HG03175 (cell line): Measurements from ENCODE around the gene PNPLA5.
"Not testable (repeated sequence)": the region's sequence is repeated elsewhere in the genome, so short reads cannot be mapped to it uniquely, and the experiment has no call there.

Experiments used
- ATAC-seq: cut with Tn5 transposase; IDR thresholded peaks from one replicate; pipeline ENCODE4 v1.9.1; 2021; ENCODE audit warnings: mild to moderate bottlenecking, moderate library complexity; ENCODE audit not compliant: unreplicated experiment

The PNPLA5 gene, protein sequence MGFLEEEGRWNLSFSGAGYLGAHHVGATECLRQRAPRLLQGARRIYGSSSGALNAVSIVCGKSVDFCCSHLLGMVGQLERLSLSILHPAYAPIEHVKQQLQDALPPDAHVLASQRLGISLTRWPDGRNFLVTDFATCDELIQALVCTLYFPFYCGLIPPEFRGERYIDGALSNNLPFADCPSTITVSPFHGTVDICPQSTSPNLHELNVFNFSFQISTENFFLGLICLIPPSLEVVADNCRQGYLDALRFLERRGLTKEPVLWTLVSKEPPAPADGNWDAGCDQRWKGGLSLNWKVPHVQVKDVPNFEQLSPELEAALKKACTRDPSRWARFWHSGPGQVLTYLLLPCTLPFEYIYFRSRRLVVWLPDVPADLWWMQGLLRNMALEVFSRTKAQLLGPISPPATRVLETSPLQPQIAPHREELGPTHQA

DNA sequence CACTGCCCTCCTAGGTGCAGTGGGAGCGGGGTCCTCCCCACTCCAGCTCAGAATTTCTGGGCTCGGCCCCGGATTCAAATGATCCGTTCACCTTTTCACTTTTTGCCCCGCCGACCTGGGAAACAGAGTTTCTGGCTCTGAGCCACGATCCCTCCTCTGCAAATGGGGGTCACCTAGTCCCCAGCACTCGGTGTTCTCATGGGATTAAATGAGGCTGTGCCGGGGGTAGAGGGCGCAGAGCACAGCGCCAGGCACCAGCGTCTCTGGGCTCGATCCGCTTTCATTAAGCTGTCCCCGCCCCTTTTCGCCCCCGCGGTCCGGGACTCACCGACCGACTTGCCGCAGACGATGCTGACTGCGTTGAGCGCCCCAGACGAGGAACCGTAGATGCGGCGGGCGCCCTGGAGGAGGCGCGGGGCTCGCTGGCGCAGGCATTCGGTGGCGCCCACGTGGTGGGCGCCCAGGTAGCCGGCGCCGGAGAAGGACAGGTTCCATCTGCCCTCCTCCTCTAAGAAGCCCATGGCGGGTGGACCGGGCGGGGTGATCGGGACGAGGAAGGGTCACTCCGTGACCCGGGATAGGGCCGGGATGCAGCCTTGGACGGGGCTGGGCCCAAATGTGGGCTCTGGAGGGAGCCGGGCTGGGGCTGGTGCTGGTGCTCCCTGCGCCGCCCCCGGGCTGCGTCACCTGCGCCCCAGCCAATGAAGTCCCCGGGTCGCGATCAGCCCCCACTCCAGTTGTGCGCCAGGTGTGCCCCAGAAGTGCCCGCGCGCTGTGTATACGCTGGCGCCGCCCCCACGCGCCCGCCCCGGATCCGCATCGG lies at the start of gene PNPLA5:
Gene PNPLA5, minus strand, starts transcription at position 654 of the 823 bp plus-strand sequence. Its CDS starts 133 bp downstream, at position 521.
- no peak for ATAC-seq

DNA sequence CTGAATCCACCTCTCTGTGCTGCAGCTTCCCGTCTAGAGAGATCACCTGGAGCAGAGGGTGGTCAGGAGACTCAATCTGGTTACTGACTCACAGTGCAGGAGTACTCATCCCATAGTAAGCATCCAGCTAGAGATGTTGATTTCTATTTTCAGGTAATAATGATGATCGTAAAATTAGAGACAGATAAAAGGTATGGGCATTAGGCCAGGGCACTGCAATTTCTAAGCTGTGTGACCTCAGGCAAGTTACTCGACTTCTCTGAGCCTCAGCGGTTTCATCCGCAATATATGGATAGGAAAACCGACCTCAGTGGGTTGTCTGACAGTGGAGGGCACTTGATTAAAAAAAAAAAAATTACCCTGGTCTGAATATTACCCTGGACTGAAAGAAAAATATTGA lies 49.6 kb upstream of the PNPLA5 start:
- ATAC-seq, result no peak

DNA sequence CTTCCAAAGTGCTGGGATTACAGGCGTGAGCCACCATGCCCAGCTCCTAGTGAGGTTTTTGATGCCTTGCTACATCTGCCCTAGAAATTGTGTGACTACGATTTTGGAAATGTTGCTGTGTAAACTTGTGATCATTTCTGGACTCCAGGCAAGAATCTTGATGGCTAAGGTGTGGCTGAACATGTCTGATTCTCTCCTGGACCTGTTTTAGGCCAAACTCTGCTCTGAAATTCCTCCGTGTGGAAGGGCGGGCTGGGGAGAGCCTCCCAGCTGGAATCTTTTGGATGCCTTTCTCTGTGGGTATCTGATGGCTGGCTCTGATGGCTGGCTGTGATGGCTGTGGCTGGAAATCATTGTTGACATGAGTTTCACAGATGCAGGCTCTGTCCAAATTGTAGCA lies 40.0 kb upstream of the PNPLA5 start:
- ATAC-seq, result no peak

DNA sequence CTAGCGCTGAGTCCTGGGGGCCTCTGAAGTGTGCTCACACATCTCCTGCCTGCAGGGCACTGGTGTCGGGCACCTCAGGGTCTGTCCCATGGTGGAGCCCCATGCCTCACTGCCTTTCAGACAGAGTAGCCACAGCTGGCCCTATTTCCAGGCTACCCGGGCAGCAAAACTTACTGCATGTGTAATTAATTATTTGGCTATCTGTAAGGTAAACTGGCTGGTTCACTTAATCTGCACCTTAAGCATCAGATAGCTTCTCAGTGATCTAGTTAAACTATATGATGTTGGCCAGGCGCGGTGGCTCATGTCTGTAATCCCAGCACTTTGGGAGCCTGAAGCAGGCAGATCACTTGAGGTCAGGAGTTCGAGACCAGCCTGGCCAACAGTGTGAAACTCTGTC lies 37.1 kb upstream of the PNPLA5 start:
- ATAC-seq, result no peak

DNA sequence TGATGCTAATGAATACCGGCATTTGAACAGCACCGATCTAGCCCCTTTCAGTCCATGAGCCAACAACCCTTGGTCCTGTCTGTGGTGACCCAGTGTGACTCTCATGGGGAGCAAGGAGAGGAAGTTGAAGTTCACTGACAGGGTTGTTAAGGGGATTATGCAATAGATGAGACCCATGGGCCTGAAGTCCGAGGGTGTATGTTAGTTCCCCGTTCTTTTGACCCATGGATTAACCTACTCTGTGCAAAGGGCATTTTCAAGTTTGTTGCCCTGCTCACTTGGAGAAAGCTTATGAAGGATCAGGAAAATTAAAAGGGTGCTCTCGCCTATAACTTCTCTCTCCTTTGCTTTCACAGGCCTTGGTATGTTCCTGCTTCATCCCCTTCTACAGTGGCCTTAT lies 36.7 kb upstream of the PNPLA5 start:
- ATAC-seq, result no peak

DNA sequence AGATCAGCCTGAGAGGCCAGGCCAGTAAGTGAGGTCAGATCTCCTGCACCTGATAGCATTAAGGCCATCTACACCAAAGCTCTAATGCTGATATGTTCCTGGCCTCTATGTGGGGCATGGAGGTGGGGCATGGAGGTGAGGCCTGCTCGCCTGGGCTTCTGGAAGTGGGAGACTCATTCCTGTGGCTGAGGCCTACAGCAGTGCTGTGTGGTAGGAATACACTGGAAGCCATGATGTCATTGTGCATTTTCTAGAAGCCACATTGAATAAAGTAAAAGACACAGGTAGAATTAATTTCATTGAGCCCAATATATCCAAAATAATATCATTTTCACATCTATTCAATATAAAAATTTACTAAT lies 34.5 kb upstream of the PNPLA5 start:
- no peak for ATAC-seq

DNA sequence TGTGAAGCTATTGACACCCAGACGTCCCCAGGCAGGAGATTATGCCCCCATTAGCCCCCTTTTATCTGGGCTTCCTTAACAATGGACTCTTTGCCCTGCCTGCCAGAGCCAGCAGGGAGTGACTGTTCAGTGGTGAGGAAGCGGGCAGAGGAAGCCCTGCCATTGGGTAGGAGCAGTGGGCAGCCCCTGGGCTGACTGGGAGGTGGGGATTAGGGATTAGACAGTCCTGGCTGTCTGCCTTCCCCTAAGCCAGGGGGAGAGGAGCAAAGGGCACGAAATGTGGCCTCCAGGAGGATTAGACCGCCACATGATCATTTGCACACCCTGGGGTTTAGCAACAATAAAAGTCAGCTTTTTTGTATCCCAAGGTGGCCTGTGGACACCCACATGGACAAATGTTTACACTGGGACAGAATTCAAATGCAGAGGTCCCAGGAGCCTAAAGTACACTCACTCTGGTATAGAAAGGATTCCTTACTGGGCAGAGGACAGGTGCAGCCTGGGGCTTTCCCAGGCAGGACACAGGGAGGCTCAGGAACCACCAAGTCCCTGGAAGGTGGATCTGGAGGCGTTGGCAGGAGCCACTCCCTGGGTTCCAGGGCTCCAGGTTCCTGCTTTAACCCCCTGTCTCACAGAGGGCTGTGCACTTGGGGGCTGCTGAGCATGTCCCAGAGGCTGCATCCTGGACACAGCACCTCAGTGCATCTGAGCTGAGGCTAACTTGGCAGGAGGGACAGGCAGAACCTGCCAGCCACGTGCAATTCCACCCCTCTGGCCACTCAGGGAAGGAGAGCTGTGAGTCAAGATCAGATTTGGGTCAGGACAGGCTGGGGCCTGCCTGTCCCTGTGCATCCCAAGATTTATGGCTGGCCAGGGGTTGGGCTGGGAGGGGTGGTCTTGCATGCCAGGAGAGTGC lies 33.9 kb upstream of the PNPLA5 start:
- ATAC-seq, result no peak

DNA sequence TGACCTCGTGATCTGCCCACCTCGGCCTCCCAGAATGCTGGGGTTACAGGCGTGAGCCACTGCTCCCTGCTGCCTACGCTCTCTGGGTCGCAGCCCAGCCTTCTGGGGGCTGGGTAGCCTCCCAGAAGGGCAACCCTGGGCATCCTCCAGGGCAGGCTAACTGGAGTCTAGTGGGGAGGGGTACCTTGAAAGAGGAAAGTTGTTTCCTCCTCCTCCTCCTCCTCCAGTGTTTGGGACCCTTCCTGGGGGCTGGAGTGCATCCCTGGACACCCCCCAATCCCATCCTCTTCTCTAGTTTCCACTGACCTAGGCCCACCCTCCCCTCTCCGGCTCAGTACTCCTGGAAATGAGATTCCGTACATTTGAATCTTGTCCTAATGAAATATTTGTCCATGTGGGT lies 33.1 kb upstream of the PNPLA5 start:
- no peak for ATAC-seq

DNA sequence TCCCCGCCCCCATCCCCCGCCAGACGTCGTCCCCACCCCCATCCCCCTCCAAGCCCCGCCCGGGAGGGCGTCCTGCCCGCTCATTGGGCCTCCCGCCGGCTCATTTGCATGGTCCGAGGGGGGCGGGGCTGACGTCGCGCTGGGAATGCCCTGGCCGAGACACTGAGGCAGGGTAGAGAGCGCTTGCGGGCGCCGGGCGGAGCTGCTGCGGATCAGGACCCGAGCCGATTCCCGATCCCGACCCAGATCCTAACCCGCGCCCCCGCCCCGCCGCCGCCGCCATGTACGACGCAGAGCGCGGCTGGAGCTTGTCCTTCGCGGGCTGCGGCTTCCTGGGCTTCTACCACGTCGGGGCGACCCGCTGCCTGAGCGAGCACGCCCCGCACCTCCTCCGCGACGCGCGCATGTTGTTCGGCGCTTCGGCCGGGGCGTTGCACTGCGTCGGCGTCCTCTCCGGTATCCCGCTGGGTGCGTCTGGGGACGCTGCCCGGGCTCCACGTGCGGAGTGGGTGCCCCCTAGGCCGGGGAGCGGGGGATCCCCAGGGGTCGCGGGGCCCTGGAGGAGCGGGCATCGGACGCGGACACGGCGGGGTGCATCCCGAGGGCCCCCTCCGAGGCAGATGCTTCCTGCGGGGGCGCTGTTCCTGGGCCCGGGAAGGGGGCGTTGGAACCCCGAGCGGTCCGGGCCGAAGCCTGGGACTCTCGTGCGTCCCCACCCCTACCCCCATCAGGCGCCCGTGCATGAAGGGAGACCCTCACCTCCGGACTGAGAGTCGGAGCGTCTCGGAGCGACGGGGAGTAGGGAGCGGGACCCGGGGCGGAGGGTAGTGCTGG lies 32.0 kb upstream of the PNPLA5 start, which contains the start of gene PNPLA3:
Gene PNPLA3, plus strand, starts transcription at position 175 of the 834 bp plus-strand sequence. Its CDS starts 107 bp downstream, at position 282.
- ATAC-seq, result no peak

DNA sequence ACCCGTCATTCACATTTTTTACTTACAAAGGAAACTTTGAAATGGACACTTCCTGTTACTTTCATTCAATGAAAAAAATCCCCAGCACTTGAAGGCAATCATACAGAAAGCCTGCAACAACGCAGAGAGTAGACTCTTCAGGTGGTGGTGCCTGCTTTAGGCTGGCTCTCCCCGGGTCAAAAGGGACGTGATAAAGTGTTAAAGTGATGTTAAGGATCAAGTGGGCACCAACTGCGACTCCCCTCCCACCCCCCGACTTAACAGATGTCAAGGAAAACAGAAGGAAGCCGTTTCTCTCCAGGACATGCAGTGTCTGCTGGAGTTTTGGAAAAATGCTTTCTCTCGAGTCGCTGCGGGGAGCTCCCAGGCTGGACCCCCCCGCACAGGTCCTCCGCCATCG lies 31.4 kb upstream of the PNPLA5 start:
- no peak for ATAC-seq

DNA sequence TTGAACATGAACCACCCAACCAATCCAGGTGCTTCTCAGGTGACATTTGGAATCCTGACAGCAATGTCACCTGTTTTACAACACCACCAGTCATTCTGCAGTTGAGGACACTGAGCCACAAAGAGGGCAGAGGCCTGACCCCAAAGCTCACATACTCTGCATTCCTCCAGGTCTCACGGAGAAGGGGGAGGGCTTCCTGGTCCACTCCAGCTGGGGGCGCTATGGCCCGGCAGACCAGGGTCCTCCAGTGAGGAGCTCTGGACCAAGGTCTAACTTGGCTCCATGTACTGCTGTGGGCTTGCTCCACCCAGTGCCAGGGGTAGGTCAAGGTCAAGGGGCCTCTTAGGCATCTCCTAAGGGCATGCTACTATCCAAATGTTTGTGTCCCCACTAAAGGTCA lies 30.3 kb upstream of the PNPLA5 start:
- no peak for ATAC-seq

DNA sequence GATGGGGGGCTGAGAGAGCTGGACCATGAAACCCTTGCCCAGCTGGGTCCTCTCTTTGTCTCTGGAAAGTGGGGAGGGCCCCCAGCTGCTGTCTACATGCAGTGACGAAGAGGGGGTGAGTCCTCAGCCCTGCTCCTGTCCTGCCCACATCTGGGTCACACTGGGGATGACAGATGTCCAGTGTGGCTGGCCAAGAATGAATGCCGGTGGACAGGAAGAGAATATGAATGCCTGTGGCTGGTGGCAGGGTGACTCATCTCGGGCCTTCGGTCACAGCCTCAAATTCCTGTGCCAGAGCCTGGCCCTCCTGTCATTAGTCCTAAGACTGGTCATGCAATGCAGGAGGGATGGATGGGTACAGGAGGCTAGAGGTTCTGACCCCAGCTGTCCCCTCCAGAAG lies 29.6 kb upstream of the PNPLA5 start:
- ATAC-seq, result no peak

DNA sequence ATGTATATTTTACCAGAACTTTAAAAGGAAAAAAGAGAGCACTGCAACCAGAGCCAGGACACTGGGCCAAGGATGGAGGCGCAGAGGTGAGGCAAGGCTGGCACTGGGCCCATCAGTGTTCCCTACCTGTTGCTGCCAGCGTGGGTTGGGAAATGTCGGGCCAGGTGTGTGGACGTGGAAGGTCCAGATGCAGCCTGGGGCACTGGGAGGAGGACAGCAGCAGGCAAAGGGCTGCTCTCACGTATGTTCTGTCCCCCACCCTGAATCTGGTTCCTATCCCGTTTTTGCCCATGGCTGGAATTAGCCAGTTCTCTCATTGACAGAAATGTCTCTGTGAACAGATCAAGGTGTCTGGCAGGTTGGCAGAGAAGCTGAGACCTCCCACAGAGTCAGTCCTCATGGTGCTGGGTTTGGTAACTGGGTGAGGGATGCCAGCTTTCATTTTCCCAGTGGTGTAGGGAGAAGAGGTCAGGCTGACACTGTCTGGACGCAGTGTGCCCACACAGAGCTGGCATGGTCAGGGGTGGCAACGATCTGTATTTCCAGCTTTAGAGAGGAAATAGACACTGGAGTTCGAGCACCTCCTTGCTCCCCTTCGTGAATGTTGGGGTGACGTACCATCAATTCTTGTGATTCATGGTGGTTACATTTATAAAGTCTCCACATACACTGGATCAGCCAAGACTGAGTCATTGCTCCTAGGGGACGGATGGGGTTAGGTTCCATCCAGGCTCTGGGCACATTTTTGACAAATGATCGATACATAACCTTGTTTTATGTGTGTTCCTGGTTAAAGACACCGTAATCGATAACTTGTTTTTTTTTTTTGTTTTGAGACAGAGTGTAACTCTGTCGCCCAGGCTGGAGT lies 27.5 kb upstream of the PNPLA5 start:
- ATAC-seq, result no peak

DNA sequence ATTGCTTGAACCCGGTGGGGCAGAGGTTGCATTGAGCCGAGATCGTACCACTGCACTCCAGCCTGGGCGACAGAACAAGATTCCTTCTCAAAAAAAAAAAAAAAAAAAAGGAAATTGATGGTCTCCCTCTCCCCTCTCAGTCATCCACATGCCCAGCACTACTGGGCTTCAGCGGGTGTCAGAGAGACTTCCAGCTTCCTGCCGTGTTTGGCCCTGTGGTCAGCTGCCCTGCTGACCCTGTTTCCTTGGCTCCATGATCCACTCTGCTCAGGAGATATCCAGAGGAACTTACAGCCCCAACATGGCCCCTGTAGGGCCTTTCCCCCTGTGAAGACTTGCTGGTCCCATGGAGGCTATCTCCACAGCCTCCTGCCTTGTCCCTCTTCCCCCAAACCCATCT lies 25.7 kb upstream of the PNPLA5 start:
- no peak for ATAC-seq

DNA sequence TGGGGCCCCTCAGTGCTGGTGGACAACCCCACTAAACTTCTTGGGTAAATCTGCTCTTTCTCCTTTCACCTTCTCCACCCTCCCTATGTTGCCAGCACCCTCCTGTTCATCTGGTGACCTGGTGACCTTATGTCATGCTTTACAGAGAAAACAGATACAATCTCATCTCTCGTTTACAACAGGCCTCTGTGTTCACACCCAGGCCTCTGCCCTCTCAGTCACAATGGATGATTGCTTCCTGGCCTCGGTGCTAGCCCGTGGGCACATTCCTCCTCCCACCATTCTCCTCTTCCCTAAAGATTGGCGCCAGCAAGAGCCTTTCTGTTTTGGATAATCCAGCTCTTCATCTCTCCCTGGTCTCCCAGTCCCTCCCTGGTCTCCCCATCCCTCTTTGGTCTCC lies 19.5 kb upstream of the PNPLA5 start:
- ATAC-seq, result no peak

DNA sequence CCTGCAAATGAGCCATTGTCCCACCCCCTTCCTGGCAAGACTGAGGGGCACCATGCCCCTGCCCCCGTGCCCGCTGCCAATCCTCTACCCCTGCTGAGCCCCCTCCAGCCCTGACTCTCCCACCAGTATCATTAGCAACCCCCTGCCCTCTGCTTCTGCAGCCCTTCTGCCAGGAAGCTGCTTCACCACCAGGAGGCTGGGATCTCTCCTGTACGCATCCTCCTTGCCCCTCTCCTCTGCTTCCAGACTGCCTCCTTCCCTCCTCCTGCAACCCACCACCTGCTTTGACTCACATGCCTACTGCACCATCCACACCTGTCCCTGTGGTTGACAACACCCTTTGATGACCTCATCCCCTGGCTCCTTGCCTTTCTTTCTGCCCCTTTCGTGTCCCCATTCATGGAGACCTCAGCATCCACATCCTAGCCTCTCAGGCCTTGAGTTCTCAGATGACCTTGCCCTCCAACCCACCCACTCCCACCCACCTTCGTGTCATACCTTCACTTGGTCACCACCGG lies 18.4 kb upstream of the PNPLA5 start:
- ATAC-seq, result no peak

DNA sequence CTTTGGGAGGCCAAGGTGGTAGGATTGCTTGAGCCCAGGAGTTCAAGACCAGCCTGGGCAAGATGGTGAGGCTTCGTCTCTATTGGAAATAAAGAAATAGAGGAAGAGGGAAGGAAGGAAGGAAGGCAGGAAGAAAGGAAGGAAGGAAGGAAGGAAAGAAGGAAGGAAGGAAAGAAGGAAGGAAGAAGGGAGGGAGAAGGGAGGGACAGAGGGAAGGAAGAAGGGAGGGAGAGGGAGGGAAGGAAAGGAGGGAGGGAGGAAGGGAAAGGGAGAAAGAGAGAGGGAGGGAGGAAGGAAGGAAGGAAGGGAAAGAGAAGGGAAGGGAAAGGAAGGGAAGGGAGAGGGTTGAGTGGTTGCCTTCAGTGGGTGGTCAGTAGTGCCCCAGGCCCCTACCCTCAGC lies 17.9 kb upstream of the PNPLA5 start:
- no peak for ATAC-seq

DNA sequence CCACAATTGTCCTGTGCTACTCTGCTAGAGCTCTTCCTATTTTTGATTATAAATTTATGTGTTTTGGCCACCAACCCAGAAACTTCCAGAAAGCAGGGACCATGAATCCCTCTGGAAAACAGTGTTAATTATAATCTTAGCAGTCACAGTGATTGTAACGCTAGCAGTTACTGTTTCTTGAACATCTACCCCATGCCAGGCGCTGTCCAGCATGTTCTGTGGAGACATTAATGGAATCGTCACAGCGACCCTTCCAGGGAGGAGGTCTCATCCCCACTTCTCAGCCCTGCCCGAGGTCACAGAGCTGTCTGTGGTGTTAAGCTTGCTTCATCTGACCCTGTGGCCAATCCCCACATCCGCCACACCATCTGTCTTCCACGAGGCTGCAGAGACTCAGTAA lies 13.9 kb upstream of the PNPLA5 start:
- ATAC-seq, result no peak

DNA sequence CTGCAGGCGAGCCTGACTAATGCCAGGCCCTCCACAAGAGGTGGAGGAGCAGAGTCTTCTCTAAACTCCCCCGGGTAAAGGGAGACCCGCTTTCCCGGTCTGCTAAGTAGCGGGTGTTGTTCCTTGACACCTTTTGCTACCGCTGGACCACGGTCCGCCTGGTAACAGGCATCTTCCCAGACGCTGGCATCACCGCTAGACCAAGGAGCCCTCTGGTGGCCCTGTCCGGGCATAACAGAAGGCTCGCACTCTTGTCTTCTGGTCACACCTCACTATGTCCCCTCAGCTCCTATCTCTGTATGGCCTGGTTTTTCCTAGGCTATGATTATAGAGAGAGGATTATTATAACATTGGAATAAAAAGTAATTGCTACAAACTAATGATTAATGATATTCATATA lies 12.6 kb upstream of the PNPLA5 start:
- not testable (repeated sequence) for ATAC-seq
